ENCODE measurements around the gene TOPAZ1. TPM values are rescaled to one million over a fixed set of nuclear protein-coding genes. Genes with fewer than 3 reads are reported as not detected.

The TOPAZ1 gene
- total and polyA plus RNA-seq, 9 of the 15 experiments (the other 6 are each of a cell fraction or from before 2014, with no cell fraction given): 0.01 TPM; not detected in 8

DNA sequence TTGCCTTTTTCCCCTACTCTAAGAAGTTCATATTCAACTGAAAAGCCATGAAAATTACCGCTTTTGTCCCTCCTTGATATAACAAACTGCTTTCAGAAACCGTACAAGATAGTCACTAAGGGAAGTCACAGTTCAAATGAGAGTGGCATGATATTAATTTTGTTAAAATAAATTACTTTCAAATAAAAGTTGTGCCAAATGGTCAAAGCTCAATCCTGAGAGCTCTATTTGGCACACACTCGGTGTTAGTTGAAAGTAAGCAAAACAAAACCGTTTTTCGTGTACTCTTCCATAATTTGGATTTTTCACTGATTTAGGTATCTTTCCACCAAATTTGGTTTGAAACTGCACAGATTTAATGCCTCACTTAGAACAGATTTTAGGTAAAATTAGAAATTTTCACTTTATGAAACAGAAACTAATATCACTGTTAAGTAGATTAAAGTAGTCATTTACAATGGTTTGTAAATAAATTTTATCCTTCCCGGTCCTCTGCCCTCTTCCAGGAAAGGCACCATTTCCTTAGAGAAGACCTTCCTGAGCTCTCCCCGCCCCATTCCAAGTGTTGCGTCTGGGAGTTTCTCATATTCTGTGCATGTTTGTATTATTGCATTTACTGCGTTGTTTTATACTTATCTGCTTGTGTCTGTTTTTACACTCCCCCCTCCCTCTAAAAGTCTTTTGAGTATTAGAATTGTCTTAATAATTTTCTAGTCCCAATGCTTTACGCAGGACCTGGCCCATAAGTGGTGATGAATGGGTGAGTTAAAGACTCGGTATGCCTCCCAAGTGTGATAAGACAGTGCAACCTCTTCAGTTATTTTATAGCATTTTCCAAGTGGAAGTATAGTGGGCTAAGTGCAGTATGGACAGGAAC, 97.7 kb downstream of the TOPAZ1 start (continued):
- TF ChIP-seq, protein P1, sequence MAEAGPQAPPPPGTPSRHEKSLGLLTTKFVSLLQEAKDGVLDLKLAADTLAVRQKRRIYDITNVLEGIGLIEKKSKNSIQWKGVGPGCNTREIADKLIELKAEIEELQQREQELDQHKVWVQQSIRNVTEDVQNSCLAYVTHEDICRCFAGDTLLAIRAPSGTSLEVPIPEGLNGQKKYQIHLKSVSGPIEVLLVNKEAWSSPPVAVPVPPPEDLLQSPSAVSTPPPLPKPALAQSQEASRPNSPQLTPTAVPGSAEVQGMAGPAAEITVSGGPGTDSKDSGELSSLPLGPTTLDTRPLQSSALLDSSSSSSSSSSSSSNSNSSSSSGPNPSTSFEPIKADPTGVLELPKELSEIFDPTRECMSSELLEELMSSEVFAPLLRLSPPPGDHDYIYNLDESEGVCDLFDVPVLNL (CRISPR knock-in tag; IDR thresholded peaks at IDR 0.05; ENCODE audit: low read depth): no peak
- TF ChIP-seq GABPB2 (CRISPR knock-in tag; conservative IDR thresholded peaks at IDR 0.05): no peak
- TF ChIP-seq AFF4 (CRISPR knock-in tag; IDR thresholded peaks at IDR 0.05): 0 out of 2 replicates have a peak, but pooled peaks have one; percentile 36

Measured in K562 (cell line).